Measurements from ENCODE around the gene SMG9.
"Not testable (repeated sequence)": the region's sequence is repeated elsewhere in the genome, so short reads cannot be mapped to it uniquely, and the experiment has no call there.

SMG9 gene

DNA sequence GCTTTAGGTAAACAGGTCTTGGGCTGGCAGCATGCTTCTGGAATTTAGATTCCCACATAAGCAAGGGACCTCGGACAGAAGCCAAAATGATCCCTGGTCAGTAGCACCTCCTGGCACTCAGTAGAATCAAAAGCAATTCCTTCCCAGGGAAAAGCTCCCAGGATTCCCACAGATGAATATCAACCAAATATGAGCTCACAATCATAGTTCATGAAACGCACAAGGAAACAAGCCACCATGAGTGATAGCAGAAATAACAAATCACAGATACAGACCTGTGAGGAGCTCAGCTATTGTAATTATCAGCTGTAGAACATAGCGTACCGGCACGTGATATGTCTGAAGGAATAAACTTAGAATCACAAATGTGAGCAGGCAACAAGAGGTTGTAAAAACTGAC is 63.0 kb downstream of the SMG9 start:
- no peak for DNase-seq (ENCODE audit: low read depth in 2 of 2)

DNA sequence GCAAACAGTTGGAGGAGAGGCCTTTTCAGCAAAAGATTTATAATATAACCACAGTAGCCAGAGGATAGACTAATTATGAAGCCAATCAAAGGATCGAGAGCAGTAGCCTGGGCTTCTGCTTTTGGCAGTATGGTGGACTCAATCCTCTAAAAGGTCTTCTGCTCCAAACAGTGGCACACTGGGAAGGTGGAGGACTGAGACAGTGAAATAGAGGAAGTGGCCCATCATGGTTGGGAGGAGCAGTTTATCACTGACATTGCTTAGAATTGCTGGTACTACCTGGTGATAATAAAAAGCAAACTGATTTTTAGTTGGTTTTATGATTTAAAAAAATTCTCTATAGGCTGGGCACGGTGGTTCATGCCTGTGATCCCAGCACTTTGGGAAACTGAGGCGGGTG is 63.9 kb downstream of the SMG9 start:
- no peak for DNase-seq (ENCODE audit: low read depth in 2 of 2)

DNA sequence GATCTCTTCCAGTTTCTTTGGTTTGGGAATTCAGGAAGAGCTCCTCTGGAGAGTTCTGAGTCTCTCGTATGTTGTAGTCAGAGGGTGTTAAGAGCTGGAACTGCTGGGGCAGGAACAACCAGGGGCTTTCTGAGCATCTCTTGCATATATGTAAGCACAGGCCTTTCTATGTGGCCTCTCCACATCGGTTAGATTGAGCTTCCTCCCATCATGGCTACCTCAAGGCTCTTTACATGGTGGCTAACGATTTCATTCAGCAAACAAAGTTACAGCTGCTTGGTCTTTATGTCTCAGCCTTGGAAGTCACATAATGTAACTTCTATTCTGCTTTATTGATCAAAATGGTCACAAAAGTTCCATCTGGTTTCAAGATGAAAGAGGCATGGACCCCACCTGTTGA is 64.3 kb downstream of the SMG9 start:
- no peak for DNase-seq (ENCODE audit: low read depth in 2 of 2)

DNA sequence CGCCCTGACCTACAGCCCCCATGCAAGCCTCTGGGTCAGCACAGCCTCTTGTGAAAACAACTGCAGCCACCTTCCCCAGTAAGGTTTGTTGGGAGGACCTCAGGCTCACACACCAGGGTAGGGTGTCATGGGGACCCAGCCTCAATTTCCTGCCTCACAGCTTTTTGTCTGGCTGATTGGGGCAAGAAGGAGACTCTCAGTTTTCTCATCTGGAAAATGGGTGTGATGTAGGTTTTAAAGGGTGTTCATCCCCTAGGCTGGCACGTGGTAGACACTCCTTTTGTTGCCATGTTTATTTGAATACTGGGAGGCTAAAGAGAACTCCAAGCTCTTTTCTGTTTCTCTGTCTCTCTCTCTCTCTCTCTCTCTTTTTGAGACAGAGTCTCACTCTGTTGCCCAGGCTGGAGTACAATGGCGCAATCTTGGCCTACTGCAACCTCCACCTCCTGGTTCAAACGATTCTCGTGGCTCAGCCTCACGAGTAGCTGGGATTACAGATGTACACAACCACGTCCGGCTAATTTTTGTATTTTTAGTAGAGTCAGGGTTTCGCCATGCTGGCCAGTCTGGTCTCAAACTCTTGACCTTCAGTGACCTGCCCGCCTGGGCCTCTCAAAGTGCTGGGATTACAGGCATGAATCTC is 66.6 kb downstream of the SMG9 start:
- no peak for DNase-seq (ENCODE audit: low read depth in 2 of 2)

DNA sequence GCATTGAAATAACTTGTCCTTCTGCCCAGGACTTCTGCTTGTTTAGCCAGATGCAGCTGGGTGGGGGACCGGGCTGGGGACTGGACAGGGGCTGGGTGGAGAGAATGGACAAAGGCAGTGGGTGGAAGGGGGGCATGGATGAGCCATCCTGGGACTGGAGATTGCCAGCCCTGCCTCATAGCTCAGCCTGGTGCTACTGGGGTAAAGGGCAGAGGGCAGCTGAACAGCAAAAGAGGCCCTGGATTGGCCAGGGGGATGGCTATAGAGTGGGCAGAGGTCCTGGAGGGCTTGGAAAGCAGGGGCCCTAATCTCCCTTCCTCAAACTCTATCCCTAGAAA is 67.1 kb downstream of the SMG9 start:
- DNase-seq (ENCODE audit: low read depth in 2 of 2): no peak

DNA sequence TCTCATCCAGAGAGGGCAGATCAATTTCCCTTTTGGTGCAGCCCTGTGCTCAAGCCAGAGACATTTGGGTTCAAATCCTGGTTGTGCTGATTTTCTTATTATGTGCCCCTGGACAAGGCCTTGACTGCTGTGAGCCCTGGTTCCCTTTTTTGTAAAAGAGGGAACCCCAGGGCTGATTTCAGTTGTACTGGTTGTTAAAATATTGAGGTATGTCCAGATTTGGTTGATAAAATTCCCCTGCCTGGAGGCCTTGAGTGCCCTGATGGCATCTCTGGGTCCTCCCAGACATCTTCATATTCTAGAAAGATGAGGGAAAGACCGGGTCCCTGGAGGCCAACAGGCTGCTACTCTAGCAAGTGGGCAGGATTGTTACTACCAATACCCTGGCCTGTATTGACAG is 70.4 kb downstream of the SMG9 start:
- DNase-seq (ENCODE audit: low read depth in 2 of 2): no peak

DNA sequence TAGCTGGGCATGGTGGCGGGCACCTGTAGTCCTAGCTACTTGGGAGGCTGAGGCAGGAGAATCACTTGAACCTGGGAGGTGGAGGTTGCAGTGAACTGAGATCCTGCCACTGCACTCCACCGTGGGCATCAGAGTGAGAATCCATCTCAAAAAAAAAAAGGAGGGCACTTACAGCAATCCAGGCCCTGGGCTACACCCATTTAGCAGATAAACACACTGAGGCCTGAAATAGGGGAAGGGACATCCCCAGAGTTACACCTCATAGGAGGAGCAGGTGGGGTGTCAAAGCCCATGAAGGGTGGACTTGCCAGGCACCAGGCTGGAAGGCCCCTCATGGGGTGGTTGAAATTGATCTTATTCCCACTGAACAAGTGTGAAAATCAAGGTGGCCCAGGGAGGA is 70.9 kb downstream of the SMG9 start:
- DNase-seq (ENCODE audit: low read depth in 2 of 2): no peak

DNA sequence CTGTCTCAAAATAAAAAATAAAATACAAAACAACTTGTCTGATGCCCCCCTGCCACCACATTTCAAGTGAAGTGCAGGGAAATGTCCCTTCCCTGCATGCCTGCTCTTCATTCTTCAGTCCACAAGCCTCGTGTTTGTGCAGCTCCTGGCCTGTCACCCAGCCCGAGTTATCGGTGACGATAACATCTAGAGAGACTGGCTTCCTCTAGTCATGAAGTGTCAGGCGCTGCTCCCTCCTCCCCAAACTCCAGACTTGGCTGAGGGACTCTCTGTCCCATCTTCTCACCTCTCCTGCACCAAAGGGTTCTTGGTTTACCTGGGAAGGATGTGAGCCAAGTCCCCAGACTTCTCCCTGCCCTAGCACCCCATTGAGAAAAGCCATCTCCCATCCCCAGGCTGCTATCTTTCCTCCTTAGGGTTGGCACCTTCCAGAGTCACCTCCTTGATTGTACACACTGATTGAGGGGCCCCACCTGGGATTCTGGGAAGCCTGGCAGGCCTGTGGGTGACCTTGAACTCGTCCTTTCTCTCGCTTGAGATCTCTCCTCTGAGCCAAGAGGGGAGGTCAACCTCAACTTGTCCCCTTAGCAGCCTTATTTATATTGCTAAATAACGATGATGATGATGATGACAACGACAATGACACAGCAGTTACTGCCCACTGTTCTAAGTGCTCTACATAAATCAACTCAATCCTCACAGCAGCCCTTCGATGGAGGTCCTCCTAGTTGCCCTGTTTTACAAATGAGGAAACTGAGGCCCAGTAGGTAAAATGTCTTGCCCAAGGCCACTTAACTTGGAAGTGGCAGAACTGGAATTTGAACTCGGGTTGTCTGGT is 71.7 kb downstream of the SMG9 start:
- DNase-seq (ENCODE audit: low read depth in 2 of 2): no peak

DNA sequence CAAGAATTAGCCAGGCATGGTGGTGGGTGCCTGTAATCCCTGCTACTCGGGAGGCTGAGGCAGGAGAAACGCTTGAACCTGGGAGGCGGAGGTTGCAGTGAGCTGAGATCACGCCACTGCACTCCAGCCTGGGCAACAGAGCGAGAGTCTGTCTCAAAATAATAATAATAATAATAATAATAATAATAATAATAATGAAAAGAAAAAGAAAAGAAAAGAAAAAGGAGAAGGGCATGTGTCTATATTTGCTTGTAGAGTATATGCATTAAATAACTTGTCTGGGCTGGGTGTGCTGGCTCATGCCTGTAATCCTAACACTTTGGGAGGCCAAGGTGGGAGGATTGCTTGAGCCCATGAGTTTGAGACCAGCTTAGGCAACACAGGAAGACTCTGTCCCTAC is 72.5 kb downstream of the SMG9 start:
- not testable (repeated sequence) for DNase-seq (ENCODE audit: low read depth in 2 of 2)

DNA sequence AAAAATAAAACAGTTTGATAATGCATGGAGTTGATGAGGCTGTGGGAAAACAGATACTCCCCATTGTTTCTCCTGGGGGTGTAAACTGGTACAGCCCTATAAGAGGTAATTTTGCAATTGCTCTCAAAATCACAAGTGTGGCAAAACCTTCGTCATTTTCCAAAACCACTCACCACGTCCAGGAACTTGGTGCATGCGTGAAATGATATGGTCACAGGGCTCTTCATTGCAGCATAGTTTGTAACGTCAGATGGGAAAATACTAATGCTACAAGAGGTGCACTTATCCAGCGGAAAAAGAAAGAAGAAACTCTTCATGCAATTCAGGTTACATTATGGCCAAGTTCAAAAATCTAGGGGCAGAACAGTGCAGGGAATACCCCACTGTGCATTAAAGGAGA is 72.9 kb downstream of the SMG9 start:
- DNase-seq (ENCODE audit: low read depth in 2 of 2): no peak

DNA sequence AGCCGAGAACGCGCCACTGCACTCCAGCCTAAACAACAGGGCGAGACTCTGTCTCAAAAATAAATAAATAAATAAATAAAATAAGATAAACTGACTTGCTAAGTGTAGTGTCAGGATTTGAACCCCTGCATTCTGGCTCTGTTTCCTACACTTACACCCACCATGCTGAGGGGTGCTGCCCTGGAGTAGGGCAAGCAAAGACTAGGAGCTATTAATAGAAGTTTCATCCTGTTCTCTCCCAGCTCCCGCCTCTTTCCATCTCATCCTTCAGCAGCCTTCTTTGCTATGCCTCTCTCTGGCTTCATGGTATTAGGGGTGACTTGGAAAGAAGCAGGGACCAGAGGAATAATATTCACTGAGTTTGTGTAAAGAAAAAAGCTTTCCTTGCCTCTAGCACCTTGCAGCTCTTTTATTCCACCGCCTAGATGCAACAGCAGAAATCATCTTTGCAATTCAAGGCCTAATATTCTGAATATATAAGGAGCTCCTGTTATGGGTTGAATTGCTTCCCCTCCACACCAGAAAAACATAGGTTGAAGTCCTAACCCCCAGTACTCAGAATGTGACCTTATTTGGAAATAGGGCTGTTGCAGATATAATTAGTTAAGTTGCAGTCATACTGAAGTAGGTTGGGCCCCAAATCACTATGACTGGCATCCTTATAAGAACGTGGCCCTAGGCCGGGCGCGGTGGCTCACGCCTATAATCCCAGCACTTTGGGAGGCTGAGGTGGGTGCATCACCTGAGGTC is 76.1 kb downstream of the SMG9 start:
- no peak for DNase-seq (ENCODE audit: low read depth in 2 of 2)
